ENCODE results near the gene HS6ST2.

The HS6ST2 gene

DNA sequence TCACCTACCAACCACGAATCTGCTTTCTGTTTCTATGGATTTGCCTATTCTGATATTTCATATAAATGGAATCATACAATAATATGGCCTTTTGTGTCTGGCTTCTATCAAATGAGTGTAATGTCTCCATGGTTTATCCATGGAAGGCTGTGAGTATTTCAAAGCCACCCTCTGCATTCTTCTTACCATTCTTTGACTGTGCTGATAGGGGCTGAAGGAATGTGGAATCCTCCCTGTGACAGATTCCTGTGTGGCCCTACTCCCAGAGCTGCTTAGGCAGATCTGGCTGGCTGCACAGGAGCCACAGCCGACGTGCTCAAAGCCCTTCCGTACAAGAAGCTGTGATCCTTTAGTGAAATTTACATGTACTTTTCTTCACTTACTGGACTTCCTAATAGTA is 163.2 kb downstream of the HS6ST2 start:
- no peak for DNase-seq (ENCODE audit: low spot score)

DNA sequence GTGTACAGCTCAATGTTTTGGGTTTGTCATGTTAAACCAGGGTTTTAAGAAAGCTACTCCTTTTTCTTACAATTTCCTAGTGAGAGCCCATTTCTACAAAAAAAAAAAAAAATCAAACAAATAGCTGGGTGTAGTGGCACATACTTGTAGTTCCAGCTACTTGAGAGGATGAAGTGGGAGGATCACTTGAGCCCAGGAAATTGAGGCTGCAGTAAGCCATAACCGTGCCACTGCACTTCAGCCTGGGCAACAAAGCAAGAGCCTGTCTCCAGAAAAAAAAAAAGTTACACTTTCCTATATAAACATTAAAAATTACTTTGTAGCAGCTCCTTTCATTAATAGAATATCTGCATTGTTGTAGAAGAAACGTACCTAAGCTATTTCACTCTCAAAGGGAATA is 166.7 kb downstream of the HS6ST2 start:
- no peak for DNase-seq (ENCODE audit: low spot score)

DNA sequence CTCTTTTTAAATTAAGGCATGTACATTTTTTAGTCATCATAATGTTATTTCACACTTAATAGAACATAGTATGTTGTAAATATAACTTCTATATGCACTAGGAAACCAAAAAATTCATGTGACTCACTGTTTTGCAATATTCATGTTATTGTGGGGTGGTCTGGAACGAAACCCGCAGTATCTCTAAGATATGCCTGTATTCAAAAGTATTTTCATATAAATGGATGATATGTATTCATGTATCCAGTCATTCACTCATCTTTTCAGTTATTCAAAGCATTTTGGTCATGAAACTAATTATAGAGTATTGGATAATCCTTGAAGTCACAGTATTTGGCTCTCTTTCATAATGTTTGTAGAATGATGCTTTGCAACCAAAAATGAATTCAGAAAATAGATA is 168.1 kb downstream of the HS6ST2 start:
- no peak for DNase-seq (ENCODE audit: low spot score)

DNA sequence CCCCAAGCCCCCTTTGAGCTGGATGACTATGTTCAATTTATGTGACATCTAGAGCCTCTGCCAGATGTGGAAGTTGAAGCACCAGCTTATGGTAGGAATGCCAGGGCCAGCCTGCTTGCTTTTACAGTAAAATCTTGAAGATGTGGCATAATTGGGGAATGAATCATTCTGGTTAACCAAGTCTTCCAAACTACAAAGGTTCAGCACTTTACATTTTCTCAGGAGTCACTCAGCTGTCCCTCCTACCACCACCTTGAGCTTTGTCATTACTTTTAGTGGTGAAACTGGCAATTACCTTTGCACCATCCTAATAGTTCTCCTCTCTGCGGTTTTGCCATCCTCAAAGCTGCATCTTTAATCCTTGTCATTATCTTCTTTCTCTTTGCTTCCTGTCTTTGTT is 172.2 kb downstream of the HS6ST2 start:
- DNase-seq (ENCODE audit: low spot score), result no peak

DNA sequence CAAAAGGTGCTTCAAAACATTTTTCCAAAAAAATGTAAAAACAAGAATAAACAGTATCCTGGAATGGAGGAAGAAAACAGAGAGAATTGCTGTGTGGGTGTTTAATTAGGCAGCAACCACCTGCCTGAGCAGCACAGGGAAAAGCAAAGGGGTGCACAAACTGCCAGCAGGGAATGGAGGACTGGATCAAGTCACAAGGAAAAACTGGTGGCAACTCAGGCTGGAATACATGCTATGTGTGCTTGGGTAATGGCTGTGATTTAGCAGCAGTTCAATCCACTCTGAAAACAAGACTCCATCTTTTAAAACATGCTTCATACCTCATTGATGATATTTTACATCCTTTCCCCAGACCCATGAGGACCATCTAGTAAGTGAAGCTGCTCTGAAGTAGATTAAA is 179.5 kb downstream of the HS6ST2 start:
- no peak for DNase-seq (ENCODE audit: low spot score)

DNA sequence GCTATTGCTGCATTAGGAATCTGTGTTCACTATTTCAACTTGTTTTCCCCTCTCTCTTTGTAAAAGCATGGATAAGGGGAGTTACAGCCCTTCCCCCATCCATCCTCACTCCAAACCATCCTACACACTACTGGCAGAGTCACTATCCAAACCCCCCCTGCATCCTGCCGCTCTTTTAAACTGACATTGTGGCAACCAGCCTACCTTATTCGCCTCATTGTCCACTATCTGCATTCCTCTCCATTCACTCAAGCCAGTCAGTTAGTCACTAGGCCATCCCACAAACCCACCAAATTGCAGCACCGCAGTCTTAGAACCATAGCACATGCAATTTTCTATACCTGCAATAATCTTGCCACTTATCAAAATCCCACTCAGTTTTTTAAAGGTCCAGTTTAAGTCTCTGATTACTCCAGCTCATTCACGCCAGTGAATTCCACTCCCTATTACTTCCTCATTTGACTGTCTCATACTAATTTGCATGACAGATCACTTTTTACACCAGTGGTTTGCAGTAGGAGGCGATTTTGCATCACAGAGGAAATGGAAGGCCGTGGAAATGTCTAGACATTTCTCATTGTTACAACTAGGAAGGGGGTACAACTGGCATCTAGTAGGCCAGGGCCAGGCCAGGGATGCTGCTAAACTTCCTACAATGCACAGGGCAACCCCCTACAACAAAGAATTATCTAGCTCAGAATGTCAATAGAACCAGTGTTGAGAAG is 181.8 kb downstream of the HS6ST2 start:
- no peak for DNase-seq (ENCODE audit: low spot score)

DNA sequence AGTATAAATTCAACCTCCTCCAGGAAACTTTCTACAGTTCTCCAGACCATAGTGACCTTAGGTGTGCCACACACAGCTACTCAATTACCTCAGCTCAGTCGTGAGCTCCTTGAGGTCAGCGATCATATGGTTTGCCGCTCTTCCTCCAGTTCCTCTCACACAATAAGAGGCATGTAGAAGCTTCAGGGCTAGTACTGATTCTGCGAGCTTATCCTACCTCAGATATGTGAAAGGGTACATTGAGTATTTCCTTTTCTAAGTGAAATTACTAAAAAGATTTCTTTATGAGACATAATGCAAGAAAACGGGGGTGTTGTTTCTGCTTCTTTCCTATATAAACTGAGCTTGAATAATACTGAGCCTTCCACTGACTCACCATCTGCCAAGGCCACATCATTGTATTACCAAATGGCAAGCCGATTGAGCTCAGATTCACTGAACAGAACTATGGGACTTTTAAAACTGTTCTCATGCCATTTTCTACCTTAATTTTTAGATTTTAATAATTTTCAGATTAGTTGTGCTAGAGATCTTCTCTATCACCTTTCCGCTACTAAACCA is 183.1 kb downstream of the HS6ST2 start:
- no peak for DNase-seq (ENCODE audit: low spot score)

DNA sequence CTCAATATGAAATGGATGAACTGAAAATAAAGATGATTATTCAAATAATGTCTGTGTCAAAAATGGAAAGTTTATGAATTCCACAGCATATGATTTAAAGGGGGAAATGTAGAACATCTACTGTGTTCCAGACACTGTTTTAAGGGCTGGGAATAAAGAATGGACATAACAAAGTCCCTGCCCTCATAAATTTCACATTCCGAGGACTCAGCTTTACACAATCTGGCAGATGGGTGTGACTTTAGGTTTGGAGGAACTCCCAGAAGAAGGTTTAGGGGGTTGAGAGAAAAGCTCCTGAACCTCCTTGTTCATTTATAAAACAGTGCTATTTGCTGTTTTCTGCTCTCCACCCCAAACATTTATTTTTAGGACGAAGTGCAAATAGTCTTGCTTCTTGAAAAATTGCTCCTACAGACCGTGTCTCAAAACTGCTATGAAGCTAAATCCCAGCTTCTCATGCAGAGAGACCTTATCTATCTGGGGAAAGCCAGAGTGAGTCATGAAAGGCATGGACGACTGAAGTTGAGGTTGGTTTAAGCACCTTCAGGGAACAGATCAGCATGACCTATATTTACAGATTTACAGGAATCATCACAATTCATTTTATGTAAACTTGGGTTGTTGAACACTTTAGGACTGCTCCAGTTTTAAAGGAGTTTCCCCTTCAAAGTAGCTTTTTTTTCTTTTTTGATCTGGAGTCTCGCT is 184.3 kb downstream of the HS6ST2 start:
- no peak for DNase-seq (ENCODE audit: low spot score)

DNA sequence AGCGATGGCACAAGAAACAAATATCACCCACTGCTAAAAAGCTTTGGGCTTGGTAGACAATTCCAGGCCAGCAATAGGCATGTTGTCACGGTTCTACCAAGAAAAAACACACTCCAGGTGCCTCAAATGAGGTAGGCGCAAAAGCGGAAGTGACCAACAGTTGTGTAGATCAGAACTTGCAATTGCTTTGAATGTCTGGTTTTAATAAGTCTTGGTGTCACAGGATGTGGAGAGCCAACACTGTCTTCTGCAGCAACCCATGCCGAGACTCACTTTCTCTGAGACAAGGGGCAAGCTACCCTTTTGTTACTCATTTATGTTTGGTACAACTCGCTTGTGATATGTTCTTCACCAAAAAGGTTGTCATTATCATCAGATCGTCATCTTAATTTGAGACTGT is 188.8 kb downstream of the HS6ST2 start:
- no peak for DNase-seq (ENCODE audit: low spot score)

DNA sequence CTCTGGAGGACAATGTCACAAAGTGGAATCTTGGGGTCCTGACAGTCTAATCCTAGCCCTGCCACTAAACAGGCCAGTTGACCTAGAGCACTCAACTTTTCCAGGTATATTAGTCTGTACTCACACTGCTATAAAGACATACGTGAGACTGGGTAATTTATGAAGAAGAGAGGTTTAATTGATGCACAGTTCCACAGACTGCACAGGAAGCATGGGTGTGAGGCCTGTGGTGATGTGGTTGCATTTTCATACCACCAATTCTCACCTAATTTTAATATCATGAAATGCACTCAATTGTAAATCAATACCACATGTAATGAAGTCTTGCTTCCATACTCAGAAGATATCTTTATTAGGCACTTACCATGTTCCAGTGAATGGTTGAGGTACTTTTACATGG is 192.0 kb downstream of the HS6ST2 start:
- no peak for DNase-seq (ENCODE audit: low spot score)

DNA sequence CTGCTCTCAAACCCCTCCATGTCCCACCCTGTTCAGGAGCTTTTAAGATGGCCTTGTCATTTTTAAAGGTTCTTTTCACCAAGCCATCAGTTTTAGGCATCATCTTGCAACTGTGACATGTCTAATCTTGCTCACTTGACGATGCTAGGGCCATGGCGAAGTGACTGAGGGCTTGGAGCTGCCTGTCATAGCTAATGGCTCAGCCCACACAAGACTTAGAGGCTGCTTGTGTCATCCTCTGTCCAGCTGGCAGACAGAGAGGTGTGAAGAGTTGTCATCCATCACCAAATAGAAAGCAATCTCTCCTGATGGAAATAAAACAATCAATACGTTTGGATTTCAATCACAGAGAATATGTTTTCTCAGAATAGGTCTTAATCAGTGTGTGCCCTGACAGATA is 194.9 kb downstream of the HS6ST2 start:
- DNase-seq (ENCODE audit: low spot score), result no peak

DNA sequence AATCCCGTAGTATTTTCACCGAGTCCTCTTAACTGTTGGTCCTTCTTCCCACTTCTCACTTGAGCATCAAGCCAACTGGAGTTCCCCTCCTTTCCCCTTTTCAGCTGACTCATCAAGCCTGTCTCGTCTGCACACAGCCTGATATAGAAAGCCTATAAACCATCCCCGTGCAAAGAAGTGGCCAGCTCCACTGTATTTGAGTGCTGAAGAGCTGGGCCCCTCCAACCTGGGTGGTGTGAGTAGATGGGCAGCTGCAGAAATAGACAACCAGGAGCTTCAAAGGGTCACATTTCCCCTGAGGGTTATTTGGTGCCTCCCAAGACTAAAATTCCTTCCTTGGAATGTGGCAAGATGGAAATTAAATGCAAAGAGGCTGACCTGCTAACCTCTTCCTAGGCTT is 199.7 kb downstream of the HS6ST2 start:
- no peak for DNase-seq (ENCODE audit: low spot score)

DNA sequence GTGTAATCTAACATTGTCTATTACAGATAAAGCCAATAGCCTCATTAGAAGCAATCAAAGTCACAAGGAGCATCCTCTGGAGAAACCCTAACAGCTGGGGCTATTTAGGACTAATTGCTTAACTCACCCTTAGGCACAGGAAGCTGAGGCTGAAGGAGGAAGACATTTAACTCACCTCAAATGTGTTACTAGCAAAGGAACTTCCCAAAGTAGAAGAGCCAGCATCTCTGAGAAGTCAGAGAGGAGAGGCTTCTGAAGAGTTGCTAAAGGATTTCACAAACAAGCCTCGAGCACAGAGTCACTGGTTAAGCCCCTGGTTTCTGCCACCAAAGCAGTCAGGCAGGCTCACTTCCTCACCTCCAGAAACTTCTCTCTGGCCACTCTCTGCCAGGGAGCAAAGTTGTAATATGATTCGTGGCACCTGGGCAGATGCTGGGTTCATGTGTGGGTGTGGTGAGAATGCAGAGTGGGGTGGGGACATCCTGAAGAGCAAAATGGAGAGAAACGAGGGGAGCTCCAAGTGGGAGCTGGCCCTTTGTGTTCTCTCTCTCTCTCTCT is 201.3 kb downstream of the HS6ST2 start:
- no peak for DNase-seq (ENCODE audit: low spot score)

DNA sequence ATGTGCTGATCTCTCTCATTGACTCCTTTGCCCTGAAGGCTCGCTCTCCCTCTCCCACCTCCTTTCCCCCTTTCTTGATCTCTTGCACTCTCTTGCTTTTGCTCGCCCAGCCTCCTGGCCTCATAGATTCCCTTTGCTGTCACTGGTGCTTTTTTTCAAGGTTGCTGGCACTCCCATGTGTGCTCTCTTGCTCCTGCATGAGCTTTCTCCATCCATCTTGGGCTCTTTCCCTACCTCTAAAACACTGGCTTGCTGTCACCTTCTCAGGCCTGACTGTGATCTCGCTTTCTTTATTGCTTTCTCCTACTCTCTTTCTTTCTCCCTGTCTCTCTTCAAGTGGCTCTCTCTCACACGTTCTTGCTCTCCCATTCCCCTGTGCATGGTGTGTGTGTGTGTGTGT is 202.0 kb downstream of the HS6ST2 start:
- DNase-seq (ENCODE audit: low spot score), result no peak

DNA sequence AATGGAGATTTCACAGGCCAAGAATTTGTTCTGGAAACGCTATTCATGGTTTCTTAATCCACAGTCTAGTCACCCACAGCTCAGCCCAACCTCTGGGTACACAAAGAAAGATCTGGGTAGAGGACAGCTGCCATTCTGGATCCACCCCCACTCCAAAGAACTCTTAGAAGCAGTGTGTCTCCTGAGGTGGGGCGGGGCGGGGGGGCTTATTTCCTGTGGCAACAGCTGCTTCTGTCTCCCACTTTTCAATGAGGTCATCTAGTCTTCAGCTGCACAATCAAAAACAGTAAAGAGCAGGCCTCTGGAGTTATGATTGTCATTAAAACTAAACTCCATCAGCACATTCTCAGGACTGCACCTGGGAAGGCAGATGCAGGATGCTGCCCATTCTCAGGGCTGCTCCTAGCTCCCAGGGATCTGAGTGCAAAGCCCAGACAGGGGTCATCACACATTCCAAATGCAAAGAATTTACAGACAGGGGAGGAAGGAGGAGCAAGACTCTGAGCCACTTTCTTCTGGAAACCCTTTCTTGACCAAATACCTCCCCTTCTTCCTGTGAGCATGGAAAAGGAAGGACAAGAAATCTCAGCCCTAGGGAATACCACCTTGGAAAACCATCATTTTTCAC is 207.3 kb downstream of the HS6ST2 start:
- DNase-seq (ENCODE audit: low spot score), result no peak

DNA sequence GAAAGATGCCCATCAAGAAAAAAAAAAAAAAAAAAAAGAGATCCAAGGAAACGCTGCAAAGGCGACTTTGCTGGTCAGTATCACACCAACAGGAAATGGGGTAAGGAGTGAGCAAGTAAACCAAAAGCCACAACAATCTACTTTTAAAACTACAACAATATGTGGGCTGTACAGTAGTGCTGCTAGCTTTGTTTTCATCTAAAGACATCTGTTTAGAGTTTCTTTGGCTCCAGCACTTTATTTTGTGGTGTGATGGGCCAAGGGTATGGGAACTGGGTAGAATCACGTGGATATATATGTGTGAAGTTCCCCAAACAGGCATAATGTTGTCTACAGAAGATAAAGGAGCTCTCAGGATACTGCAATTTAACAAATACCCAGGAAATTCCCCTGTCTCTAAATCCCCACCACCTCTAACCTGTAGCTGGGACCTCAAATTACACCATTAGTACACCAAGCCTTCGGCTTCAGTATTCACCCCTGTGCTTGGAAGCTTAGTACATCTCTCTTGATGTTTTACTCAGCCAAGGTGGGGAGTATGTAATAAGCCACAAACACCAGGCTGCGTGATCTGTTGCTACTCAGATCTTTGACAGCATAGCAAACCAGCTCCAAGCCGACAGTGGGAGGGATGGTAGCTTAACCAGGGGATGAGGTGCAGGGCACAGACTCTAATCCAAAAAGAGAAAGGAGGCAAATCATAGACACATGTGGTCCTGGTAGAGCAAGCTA is 207.9 kb downstream of the HS6ST2 start:
- DNase-seq (ENCODE audit: low spot score), result no peak

DNA sequence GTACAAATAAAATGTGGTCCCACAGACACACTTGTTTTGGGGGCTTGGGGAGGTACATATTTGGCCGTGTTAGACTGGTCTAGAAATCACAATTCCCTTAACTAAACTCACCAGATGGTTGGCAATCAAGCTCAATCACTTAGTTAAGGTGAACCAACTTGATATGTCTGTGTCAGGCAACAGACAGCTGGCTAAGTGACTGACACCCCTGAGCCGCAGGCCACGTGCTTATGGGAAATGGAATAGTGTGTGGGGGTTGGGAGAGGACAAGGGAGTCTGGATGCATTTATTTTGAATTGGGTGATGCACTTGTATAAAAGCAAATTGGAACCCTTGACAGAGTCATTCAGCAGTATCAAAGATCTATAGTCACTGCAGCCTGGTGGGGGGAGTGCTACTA is 209.0 kb downstream of the HS6ST2 start:
- no peak for DNase-seq (ENCODE audit: low spot score)

DNA sequence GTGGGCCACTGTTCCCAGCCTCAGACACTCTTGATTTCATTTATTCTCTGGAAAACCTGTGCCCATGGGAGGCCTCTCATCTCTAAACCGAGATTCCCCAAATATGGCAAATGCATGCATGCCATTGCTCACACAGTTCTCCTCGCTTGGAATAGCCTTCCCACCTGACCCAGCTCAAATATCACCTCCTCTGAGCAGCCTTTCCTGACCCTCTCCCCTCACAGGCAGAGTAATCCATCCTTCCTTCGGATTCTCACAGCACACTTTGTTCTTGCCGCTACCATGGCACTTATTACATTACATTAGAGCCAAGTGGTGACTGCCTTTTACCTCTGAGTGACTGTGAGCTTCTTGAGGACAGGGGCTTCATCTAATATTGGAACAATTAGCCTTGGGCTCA is 209.5 kb downstream of the HS6ST2 start:
- DNase-seq (ENCODE audit: low spot score), result no peak

DNA sequence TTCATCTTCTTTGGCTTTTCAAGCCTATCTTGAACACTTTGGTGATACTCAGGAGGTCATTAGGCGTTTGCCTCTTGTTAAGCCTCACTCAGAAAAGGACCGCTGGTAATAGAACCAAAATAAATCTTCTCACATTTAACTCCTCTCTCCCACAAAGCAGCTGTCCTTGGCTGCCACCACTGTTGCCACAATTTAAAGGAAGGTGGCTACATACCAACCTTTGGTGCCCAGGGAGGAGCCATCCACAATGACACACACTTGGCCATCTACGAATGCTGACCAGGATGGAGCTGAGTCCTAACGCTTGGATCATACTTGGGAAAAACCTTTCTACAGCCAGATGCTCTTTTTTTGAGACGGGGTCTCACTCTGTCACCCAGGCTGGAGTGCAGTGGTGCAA is 210.2 kb downstream of the HS6ST2 start:
- no peak for DNase-seq (ENCODE audit: low spot score)

DNA sequence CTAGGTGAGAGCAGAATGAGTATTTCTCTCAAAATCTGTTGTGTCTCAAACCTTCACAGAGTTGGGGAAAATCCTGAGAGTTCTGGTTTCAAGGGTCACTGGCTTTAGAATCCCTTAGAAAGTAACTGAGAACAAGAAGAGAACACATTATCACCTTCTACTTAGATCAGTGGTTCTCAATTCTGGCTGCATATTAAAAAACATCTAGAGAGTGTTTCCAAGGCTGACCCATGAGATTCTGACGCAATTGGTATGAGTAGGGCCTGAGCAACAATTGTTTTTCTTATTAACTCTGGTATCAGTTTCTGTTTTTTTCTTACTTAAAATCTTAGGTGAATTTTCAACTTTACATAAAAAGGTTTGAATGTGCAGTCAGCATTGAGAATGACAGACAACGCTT is 212.8 kb downstream of the HS6ST2 start:
- no peak for DNase-seq (ENCODE audit: low spot score)

DNA sequence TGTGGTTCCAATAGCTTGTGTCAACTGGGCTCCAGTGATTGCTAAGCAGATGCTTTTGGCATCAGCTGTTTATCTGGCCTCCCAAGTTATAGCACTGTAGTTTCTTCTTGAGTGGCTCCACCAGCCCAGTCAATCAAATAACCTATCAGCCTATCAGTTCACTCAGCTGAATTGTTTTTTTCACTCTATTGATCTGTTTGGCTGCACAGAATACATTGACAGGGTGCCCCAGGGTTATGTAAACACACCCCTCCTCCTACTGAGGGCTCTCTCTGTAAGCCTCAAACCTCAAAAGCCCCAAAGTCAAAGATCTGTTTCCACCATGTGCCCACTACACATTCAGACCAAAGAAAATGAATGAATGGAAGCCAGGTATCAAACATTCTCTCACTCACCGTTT is 214.0 kb downstream of the HS6ST2 start:
- DNase-seq (ENCODE audit: low spot score), result no peak

DNA sequence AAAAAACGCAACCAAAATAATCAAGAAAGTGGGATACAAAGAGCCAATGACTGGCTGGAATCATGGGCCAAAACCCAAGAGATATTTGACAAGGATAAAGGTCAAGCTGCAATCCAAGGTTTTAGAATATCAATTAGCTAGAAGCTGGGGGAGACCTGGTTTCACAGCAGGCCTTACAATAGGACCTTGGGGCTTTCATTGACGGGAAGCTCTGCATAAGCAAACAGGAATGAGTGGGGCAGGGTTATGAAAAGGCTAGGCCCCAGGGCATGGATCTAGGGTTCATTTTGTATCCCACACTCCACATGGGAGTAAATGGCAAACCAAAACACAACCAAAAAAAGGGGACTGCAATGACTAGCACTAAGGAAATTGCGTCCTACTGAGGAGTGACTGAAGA is 215.3 kb downstream of the HS6ST2 start:
- DNase-seq (ENCODE audit: low spot score), result no peak
